ENCODE measurements around the gene NFIA. TPM values are rescaled to one million over a fixed set of nuclear protein-coding genes. Genes with fewer than 3 reads are reported as not detected.

Gene NFIA
- total and polyA plus RNA-seq, 9 of the 15 experiments (the other 6 are each of a cell fraction or from before 2014, with no cell fraction given): 5.3 to 24.9 (median 9.8) TPM

- TF ChIP-seq ZNF592 (IDR thresholded peaks at IDR 0.05): peak; percentile 77; the same call in 1 of the 2 replicates
- TF ChIP-seq CXXC5 (CRISPR knock-in tag; IDR thresholded peaks at IDR 0.05): peak; percentile 88
- TF ChIP-seq SMAD1 (IDR thresholded peaks at IDR 0.05; ENCODE audit: low read depth, low read length, partially characterized antibody): no peak
- no peak for TF ChIP-seq DIDO1 (tag; IDR thresholded peaks at IDR 0.05; ENCODE audit: low read depth)
- TF ChIP-seq FIP1L1 (IDR thresholded peaks at IDR 0.05; ENCODE audit: low read depth, low read length, poor library complexity, severe bottlenecking): no peak
- TF ChIP-seq RUNX1 (IDR thresholded peaks at IDR 0.05; ENCODE audit: low read depth): no peak
- TF ChIP-seq ZEB2 (IDR thresholded peaks at IDR 0.05): no peak; the same call in 1 of the 2 replicates
- 0 out of 2 replicates have a peak, but pooled peaks have one; percentile 48 for TF ChIP-seq ETS1 (conservative IDR thresholded peaks at IDR 0.05; ENCODE audit: control insufficient read depth, low read depth, low read length)
- TF ChIP-seq ATF7 (IDR thresholded peaks at IDR 0.05): peak; percentile 59; the same call in 1 of the 2 replicates
- TF ChIP-seq ZNF133 (CRISPR knock-in tag; IDR thresholded peaks at IDR 0.05): no peak
- peak; percentile 52; the same call in 1 of the 2 replicates for TF ChIP-seq DMBX1 (CRISPR knock-in tag; IDR thresholded peaks at IDR 0.05; ENCODE audit: borderline replicate concordance)
- TF ChIP-seq THAP7 (CRISPR knock-in tag; IDR thresholded peaks at IDR 0.05): no peak
- TF ChIP-seq RCOR1 (IDR thresholded peaks at IDR 0.05; ENCODE audit: borderline replicate concordance in 1 of 2, low read depth in 2 of 2, low read length in 2 of 2): peak in 1 of 2 experiments; percentile 42; a peak in 2 of 4 replicates
- TF ChIP-seq LCOR (CRISPR knock-in tag; IDR thresholded peaks at IDR 0.05): no peak
- TF ChIP-seq ZNF778 (CRISPR knock-in tag; IDR thresholded peaks at IDR 0.05): no peak
- TF ChIP-seq MITF (IDR thresholded peaks at IDR 0.05): no peak
- TF ChIP-seq MYC (IDR thresholded peaks at IDR 0.05; ENCODE audit: low read depth, low read length): peak; percentile 54; the same call in 1 of the 2 replicates
- TF ChIP-seq MYC (CRISPR knock-in tag; IDR thresholded peaks at IDR 0.05; ENCODE audit: borderline replicate concordance, low read depth): no peak
- peak; percentile 93 for TF ChIP-seq MTA3 (IDR thresholded peaks at IDR 0.05; ENCODE audit: borderline replicate concordance)
- no peak for TF ChIP-seq NR4A1 (CRISPR knock-in tag; IDR thresholded peaks at IDR 0.05)
- TF ChIP-seq NR4A1 (tag; IDR thresholded peaks at IDR 0.05): peak; percentile 40; the same call in 1 of the 2 replicates
Observed at GRCh38 chr1:61053712-61054600, 28.4 kb upstream of the NFIA start (continued).
